Endodermal cell (in vitro differentiated cells): ENCODE results near the gene WDR37. TPM values are rescaled to one million over a fixed set of nuclear protein-coding genes. Genes with fewer than 3 reads are reported as not detected.
A peak's percentile ranks its signal among the peaks of the same experiment; 100 is the strongest.

Experiments
- DNase-seq: peaks from one replicate; pipeline ENCODE4 v3.0.0-alpha.2; 2017
- H3K27ac ChIP-seq: 2 replicates; pipeline ENCODE4 v1.5.1; 2013; ENCODE audit warnings: mild to moderate bottlenecking, low read depth, low read length, moderate library complexity
- H3K27me3 ChIP-seq: 2 replicates; pipeline ENCODE4 v1.6.1; 2013; ENCODE audit warnings: mild to moderate bottlenecking, low read length, moderate library complexity; ENCODE audit not compliant: insufficient read depth, control insufficient read depth, poor library complexity, severe bottlenecking
- H3K36me3 ChIP-seq: 2 replicates; pipeline ENCODE4 v1.7.0; 2013; ENCODE audit warnings: mild to moderate bottlenecking, low read length, moderate library complexity; ENCODE audit not compliant: control insufficient read depth, insufficient read depth
- H3K4me1 ChIP-seq: one replicate; pipeline ENCODE4 v1.7.0; 2013; ENCODE audit warnings: low read length; ENCODE audit not compliant: control insufficient read depth, insufficient read depth
- H3K4me3 ChIP-seq: 2 replicates; pipeline ENCODE4 v1.5.1; 2013; ENCODE audit warnings: mild to moderate bottlenecking, low read length, moderate library complexity
- H3K9ac ChIP-seq: 2 replicates; pipeline ENCODE4 v1.6.1; 2013; ENCODE audit warnings: mild to moderate bottlenecking, low read length, moderate library complexity; ENCODE audit not compliant: poor library complexity, severe bottlenecking; ENCODE audit errors: extremely low read depth
- H3K9me3 ChIP-seq: 2 replicates; pipeline ENCODE4 v1.6.1; 2013; ENCODE audit warnings: mild to moderate bottlenecking, low read length, moderate library complexity; ENCODE audit not compliant: control insufficient read depth
- H3K27ac Mint-ChIP-seq: 2 replicates; pipeline ENCODE4 v1.8.0; 2020; ENCODE audit warnings: mixed read lengths
- H3K27me3 Mint-ChIP-seq: 2 replicates; pipeline ENCODE4 v1.8.0; 2021; ENCODE audit warnings: mild to moderate bottlenecking, mixed read lengths; ENCODE audit not compliant: insufficient read depth
- H3K36me3 Mint-ChIP-seq: 2 replicates; pipeline ENCODE4 v1.8.0; 2020; ENCODE audit warnings: low read depth, mixed read lengths
- H3K4me1 Mint-ChIP-seq: 2 replicates; pipeline ENCODE4 v1.8.0; 2020; ENCODE audit warnings: mixed read lengths
- H3K4me3 Mint-ChIP-seq: 2 replicates; pipeline ENCODE4 v1.8.0; 2020; ENCODE audit warnings: mild to moderate bottlenecking, moderate library complexity, mixed read lengths
- H3K9me3 Mint-ChIP-seq: 2 replicates; pipeline ENCODE4 v1.8.0; 2020; ENCODE audit warnings: mild to moderate bottlenecking, mixed read lengths
- CTCF ChIP-seq: fragments of 200-600 bp; sonication (generic); conservative IDR thresholded peaks from 2 replicates; pipeline ENCODE4 v1.5.0; 2021; ENCODE audit warnings: antibody characterized with exemption, mild to moderate bottlenecking
- WGBS, 2 experiments: methylation state at CpG; one replicate each; pipeline versions ENCODE4 v1.1.5 to v1.1.7; 2013; ENCODE audit warnings: missing lambda C conversion rate in 2 of 2, mixed read lengths in 1 of 2; ENCODE audit not compliant: insufficient coverage in 1 of 2, insufficient read length in 1 of 2; 5-methylcytosine and 5-hydroxymethylcytosine counted together
- total RNA-seq, 2 donors: library from RNA; stranded (reverse); fragmentation: NEBNext Ultra II Directional in 1 of 2; extraction: Animal tissue kit (Norgen Biotek cat#: 25700) in 1 of 2; gene quantifications; 2 replicates in 1 of 2; 3 replicates in 1 of 2; pipeline ENCODE4 v1.2.1, GENCODE V29; 2021

WDR37 gene
- total RNA-seq, 2 donors from 2014 or later = 10.7 TPM

DNA sequence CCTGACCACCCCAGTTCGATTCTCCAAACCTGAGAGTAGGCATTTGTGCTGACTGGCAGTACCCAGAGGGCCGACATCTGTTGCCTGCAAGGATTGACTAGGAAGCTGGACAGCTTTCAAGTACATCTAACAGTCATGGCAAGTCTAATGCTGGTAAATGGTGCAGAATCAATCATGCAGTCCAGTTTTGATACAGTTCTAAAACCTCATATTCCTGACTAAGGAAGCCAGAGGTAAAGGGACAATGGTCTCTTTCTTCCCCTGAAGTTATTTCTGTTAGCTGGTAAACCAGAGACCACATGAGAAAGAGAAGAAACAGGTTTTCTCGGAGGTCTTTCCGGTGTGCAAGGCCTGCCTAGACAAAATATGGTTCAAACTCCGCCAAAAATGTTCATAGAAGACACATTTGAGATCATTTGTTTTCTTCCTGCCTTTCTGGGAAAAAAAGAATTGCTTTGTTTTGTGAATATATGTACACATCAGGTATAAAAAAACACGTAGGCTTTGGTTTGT lies 97.1 kb downstream of the WDR37 start:
- Mint-ChIP-seq H3K9me3 (peaks cover 2% of the 10 kb centered on the region), H3K4me3 (no peak overlapping the region), H3K27me3 (peaks cover 5% of the 10 kb centered on the region), H3K36me3 (no peaks in the 10 kb centered on the region), H3K4me1 (peaks cover 25% of the 10 kb centered on the region), H3K27ac (no peak overlapping the region)
- Histone ChIP-seq H3K9ac (no peak overlapping the region), H3K27ac (no peak overlapping the region), H3K4me1 (no peaks in the 10 kb centered on the region), H3K36me3 (no peaks in the 10 kb centered on the region), H3K9me3 (no peaks in the 10 kb centered on the region), H3K4me3 (no peak overlapping the region), H3K27me3 (no peaks in the 10 kb centered on the region)
- 93 to 97% methylated on average over 5 to 6 of the region's 6 CpGs for WGBS, 2 experiments
- no peak for TF ChIP-seq CTCF
- DNase-seq = no peak

DNA sequence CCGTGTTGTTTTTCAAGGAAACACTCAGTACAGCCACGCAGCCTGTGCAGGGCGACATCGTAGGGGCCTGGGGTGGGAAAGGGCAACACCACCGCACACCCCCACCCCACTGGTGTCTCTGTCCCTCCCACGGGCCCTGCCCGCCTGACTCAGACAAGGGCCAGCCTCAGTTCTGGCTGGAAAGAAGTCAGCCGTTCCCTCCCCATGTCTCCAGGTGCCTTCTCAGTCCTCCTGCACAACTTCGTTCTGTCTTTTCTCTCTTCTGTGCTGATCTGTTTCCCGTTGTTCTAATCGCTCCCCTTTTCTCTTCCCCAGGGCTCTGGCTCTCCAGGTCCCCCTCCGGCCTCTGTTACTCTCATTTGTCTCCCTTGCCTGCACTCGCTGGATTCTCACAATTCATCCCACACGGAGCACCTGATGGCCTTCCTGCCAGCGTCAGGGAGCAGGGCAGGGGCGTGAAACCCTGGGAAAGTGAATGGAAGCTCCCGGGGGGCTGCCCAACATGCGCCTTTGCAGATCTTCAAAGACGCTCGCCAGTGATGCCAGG lies 97.7 kb downstream of the WDR37 start:
- 75 to 83% methylated on average over 14 to 20 of the region's 20 CpGs for WGBS, 2 experiments
- Histone ChIP-seq H3K27me3 (no peaks in the 10 kb centered on the region), H3K4me3 (no peak overlapping the region), H3K36me3 (no peaks in the 10 kb centered on the region), H3K9ac (no peak overlapping the region), H3K9me3 (no peaks in the 10 kb centered on the region), H3K27ac (no peak overlapping the region), H3K4me1 (no peaks in the 10 kb centered on the region)
- H3K9me3 Mint-ChIP-seq = no peaks in the 10 kb centered on the region
- peaks cover 5% of the 10 kb centered on the region for H3K27me3 Mint-ChIP-seq
- H3K36me3 Mint-ChIP-seq = no peaks in the 10 kb centered on the region
- no peak for TF ChIP-seq CTCF
- peaks cover 25% of the 10 kb centered on the region for H3K4me1 Mint-ChIP-seq
- DNase-seq = peak; percentile 49
- no peak overlapping the region for H3K4me3 Mint-ChIP-seq
- H3K27ac Mint-ChIP-seq = no peak overlapping the region

GRCh38 chr10:1154531-1155295 lies 98.5 kb downstream of the WDR37 start:
- peaks cover 21% of the 10 kb centered on the region for H3K4me1 Mint-ChIP-seq
- no peaks in the 10 kb centered on the region for H3K36me3 ChIP-seq
- H3K36me3 Mint-ChIP-seq = no peaks in the 10 kb centered on the region
- H3K9me3 Mint-ChIP-seq = no peaks in the 10 kb centered on the region
- no peaks in the 10 kb centered on the region for H3K4me1 ChIP-seq
- no peak for TF ChIP-seq CTCF
- H3K27ac ChIP-seq = no peak overlapping the region
- no peak overlapping the region for H3K9ac ChIP-seq
- H3K27me3 ChIP-seq = no peaks in the 10 kb centered on the region
- H3K27ac Mint-ChIP-seq = no peak overlapping the region
- H3K4me3 ChIP-seq = no peak overlapping the region
- 87 to 90% methylated on average over 8 of the region's 9 CpGs for WGBS, 2 experiments
- H3K4me3 Mint-ChIP-seq = no peak overlapping the region
- peak; percentile 36 for DNase-seq
- no peaks in the 10 kb centered on the region for H3K9me3 ChIP-seq
- H3K27me3 Mint-ChIP-seq = peaks cover 5% of the 10 kb centered on the region
